ENCODE data around the gene FOXB2. TPM values are rescaled to one million over a fixed set of nuclear protein-coding genes. Genes with fewer than 3 reads are reported as not detected.

FOXB2 gene
- total RNA-seq, 2 donors from 2014 or later: not detected

DNA sequence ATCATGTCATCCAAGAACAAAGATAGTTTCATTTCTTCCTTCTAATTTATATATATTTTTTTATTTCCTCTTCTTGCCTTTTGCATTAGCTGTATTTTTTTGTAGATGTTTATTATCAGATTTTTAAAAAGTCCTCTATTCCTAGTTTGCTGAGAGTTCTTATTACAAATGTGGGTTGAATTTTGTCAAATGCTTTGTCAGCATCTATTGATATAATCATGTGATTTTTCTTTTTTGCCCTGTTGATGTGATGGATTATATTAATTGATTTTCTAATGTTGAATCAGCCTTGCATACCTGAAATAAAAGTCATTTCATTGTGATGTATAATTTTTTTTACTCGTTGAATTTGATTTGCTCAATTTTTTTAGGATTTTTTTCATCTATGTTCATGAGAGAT lies 46.9 kb downstream of the FOXB2 start:
- TF ChIP-seq, protein P1, sequence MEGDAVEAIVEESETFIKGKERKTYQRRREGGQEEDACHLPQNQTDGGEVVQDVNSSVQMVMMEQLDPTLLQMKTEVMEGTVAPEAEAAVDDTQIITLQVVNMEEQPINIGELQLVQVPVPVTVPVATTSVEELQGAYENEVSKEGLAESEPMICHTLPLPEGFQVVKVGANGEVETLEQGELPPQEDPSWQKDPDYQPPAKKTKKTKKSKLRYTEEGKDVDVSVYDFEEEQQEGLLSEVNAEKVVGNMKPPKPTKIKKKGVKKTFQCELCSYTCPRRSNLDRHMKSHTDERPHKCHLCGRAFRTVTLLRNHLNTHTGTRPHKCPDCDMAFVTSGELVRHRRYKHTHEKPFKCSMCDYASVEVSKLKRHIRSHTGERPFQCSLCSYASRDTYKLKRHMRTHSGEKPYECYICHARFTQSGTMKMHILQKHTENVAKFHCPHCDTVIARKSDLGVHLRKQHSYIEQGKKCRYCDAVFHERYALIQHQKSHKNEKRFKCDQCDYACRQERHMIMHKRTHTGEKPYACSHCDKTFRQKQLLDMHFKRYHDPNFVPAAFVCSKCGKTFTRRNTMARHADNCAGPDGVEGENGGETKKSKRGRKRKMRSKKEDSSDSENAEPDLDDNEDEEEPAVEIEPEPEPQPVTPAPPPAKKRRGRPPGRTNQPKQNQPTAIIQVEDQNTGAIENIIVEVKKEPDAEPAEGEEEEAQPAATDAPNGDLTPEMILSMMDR (IDR thresholded peaks at IDR 0.05): no peak
- Histone ChIP-seq H3K4me1 (no peaks in the 10 kb centered on the region), H3K4me3 (no peak overlapping the region), H3K36me3 (no peaks in the 10 kb centered on the region), H3K27ac (no peak overlapping the region), H3K27me3 (no peaks in the 10 kb centered on the region), H3K9me3 (no peaks in the 10 kb centered on the region)
- DNase-seq (ENCODE audit: low spot score): no peak

Other genes with a start within 250 kb of the FOXB2 start
- 10 to 100 TPM; 15.4 to 28.5 TPM for gene PRUNE2, start 113.5 kb upstream of the FOXB2 start, total RNA-seq
- 10 to 100 TPM; 29.5 to 43.8 TPM for gene VPS13A, start 157.9 kb downstream of the FOXB2 start, total RNA-seq

Data from right atrium auricular region (tissue), 2 donors.